Activated T-cell treated with anti-CD3 and anti-CD28 coated beads for 48 hours (primary cell): ENCODE results near the gene NID1.
"Not testable (repeated sequence)": the region's sequence is repeated elsewhere in the genome, so short reads cannot be mapped to it uniquely, and the experiment has no call there.

Experiments used
- DNase-seq: peaks from one replicate; pipeline ENCODE4 v3.0.0-alpha.2; 2020; ENCODE audit warnings: low read depth

NID1 gene

GRCh38 chr1:235933766-235934116 is 131.1 kb downstream of the NID1 start:
- DNase-seq = no peak

GRCh38 chr1:235933017-235933765 is 131.7 kb downstream of the NID1 start:
- DNase-seq = no peak

- DNase-seq = no peak
These were observed 132.8 kb downstream of the NID1 start for GRCh38 chr1:235932090-235932510.

GRCh38 chr1:235931171-235931738 is 133.6 kb downstream of the NID1 start:
- no peak for DNase-seq

- no peak for DNase-seq
These were observed 134.3 kb downstream of the NID1 start for GRCh38 chr1:235930543-235930942.

GRCh38 chr1:235929216-235929615 is 135.7 kb downstream of the NID1 start:
- DNase-seq = no peak

- DNase-seq = no peak
These were observed 136.7 kb downstream of the NID1 start for GRCh38 chr1:235928197-235928596.

- DNase-seq = not testable (repeated sequence)
These were observed 137.3 kb downstream of the NID1 start for GRCh38 chr1:235927551-235927950.
